BJ (cell line): ENCODE measurements around the gene FGF10. TPM values are rescaled to one million over a fixed set of nuclear protein-coding genes. Genes with fewer than 3 reads are reported as not detected.
A peak's percentile ranks its signal among the peaks of the same experiment; 100 is the strongest.

Experiments
- CTCF ChIA-PET: fragments of 350-600 bp; formaldehyde crosslinking; extraction: SDS; loops from one replicate; lab custom pipeline; 2021; ENCODE audit warnings: antibody characterized with exemption, inconsistent platforms; lab: Yijun Ruan, JAX
- POLR2A ChIA-PET: fragments of 300-600 bp; sonication (Branson Sonifier 250); formaldehyde crosslinking; extraction: SDS; loops from one replicate; lab custom pipeline; 2021; ENCODE audit warnings: antibody characterized with exemption; lab: Charles Lee
- DNase-seq: peaks from one replicate; pipeline ENCODE4 v3.0.0-alpha.2; 2011; ENCODE audit warnings: low read depth
- H3K27me3 ChIP-seq: 2 replicates; pipeline ENCODE4 v1.6.0; 2011; ENCODE audit warnings: low read length; ENCODE audit not compliant: control insufficient read depth, insufficient read depth
- H3K36me3 ChIP-seq: 2 replicates; pipeline ENCODE4 v1.5.1; 2011; ENCODE audit warnings: low read length; ENCODE audit not compliant: control insufficient read depth, insufficient read depth
- H3K4me3 ChIP-seq: 2 replicates; pipeline ENCODE4 v1.5.1; 2011; ENCODE audit warnings: low read depth, mild to moderate bottlenecking, control low read depth, low read length
- polyA plus RNA-seq: library from polyadenylated mRNA; depleted of rRNA; stranded (reverse); fragments of >200 nt; gene quantifications from 2 replicates; pipeline ENCODE4 v1.2.3, GENCODE V29; 2011
- TF ChIP-seq, protein P1 (sequence below): IDR thresholded peaks from 2 replicates; pipeline ENCODE4 v1.5.1; 2011; ENCODE audit warnings: low read depth, mild to moderate bottlenecking, control low read depth, inconsistent platforms, low read length, moderate library complexity; ENCODE audit not compliant: insufficient read depth

Gene FGF10
- polyA plus RNA-seq, 1 experiment: not detected

DNA sequence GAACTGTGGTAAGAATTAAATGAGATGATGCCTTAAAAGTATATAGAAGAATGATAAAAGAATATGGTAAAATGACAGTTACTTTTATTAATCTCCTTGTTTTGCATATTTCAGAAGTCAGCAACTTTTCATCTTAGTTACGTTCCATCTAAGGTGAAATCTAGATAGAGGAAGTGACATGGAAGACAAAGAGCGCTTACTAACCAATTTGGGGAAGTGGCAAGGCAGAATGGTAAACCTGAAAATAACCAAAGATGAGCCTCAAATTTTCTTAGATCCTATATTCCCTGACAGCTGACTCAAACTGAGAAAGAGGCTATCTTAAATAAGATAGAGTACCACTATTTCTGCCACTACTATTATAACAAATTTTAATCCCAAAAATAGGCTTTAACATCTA is 52.5 kb downstream of the FGF10 start:
- TF ChIP-seq, protein P1, sequence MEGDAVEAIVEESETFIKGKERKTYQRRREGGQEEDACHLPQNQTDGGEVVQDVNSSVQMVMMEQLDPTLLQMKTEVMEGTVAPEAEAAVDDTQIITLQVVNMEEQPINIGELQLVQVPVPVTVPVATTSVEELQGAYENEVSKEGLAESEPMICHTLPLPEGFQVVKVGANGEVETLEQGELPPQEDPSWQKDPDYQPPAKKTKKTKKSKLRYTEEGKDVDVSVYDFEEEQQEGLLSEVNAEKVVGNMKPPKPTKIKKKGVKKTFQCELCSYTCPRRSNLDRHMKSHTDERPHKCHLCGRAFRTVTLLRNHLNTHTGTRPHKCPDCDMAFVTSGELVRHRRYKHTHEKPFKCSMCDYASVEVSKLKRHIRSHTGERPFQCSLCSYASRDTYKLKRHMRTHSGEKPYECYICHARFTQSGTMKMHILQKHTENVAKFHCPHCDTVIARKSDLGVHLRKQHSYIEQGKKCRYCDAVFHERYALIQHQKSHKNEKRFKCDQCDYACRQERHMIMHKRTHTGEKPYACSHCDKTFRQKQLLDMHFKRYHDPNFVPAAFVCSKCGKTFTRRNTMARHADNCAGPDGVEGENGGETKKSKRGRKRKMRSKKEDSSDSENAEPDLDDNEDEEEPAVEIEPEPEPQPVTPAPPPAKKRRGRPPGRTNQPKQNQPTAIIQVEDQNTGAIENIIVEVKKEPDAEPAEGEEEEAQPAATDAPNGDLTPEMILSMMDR: no peak
- POLR2A ChIA-PET: no interaction called here
- DNase-seq: no peak

DNA sequence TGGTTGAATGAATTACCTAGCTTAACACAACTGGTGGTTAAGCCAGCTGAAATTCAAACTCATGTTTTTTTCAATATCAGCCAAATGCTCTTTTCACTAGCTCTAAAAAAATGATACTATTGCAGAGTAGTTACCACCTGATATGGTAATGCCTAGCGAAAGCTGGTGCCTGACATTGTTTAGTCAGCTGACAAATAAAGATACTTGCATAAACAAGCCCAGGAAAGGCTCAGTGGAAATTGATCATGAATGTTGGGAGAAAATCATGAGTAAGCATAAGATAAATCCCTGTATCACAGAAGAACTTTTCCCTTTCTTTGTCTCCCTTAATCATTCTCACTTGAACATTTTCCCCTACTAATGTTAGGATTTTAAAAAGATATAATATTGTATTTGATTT is 54.6 kb downstream of the FGF10 start:
- TF ChIP-seq, protein P1: no peak
- no peaks in the 10 kb centered on the region for H3K27me3 ChIP-seq
- DNase-seq: no peak
- CTCF ChIA-PET: interaction anchor here (5.8 kb wide), 1 partner anchor 703 kb away, joined by 43 read pairs; no protein-coding TSS in a partner anchor
- POLR2A ChIA-PET: no interaction called here
- H3K36me3 ChIP-seq: no peaks in the 10 kb centered on the region
- no peak overlapping the region for H3K4me3 ChIP-seq

More for the DNA sequence above, 52.5 kb downstream of the FGF10 start:
- Histone ChIP-seq H3K27me3 (no peaks in the 10 kb centered on the region), H3K4me3 (no peak overlapping the region), H3K36me3 (no peaks in the 10 kb centered on the region)
- CTCF ChIA-PET: no interaction called here

GRCh38 chr5:44332285-44332971 is 56.8 kb downstream of the FGF10 start:
- DNase-seq: no peak
- ChIA-PET POLR2A (no interaction called here), CTCF (interaction anchor here (0.6 to 5.8 kb wide), 17 partner anchors 11 to 706 kb away, joined by 3 to 43 read pairs (median 4); no protein-coding TSS in a partner anchor)
- Histone ChIP-seq H3K27me3 (no peaks in the 10 kb centered on the region), H3K36me3 (no peaks in the 10 kb centered on the region), H3K4me3 (no peak overlapping the region)
- TF ChIP-seq, protein P1: peak; percentile 60

GRCh38 chr5:44331471-44332050 is 57.7 kb downstream of the FGF10 start:
- ChIA-PET CTCF (interaction anchor here (0.6 to 5.8 kb wide), 13 partner anchors 12 to 704 kb away, joined by 3 to 43 read pairs (median 3); no protein-coding TSS in a partner anchor), POLR2A (no interaction called here)
- TF ChIP-seq, protein P1: no peak
- Histone ChIP-seq H3K36me3 (no peaks in the 10 kb centered on the region), H3K27me3 (no peaks in the 10 kb centered on the region), H3K4me3 (no peak overlapping the region)
- no peak for DNase-seq

GRCh38 chr5:44329716-44330115 is 59.5 kb downstream of the FGF10 start:
- TF ChIP-seq, protein P1: no peak
- no peaks in the 10 kb centered on the region for H3K27me3 ChIP-seq
- no peak overlapping the region for H3K4me3 ChIP-seq
- POLR2A ChIA-PET: no interaction called here
- no peaks in the 10 kb centered on the region for H3K36me3 ChIP-seq
- CTCF ChIA-PET: interaction anchor here (5.8 kb wide), 1 partner anchor 698 kb away, joined by 43 read pairs; no protein-coding TSS in a partner anchor
- no peak for DNase-seq
